HCT116 (cell line): Measurements from ENCODE around the gene CHTF18. TPM values are rescaled to one million over a fixed set of nuclear protein-coding genes. Genes with fewer than 3 reads are reported as not detected.

Experiments
- ATAC-seq: fragments of 200-7000 bp; cut with Tn5 transposase; 2 replicates; pipeline ENCODE4 v1.9.1; 2020; ENCODE audit warnings: mild to moderate bottlenecking, moderate library complexity
- BruUV-seq: library from RNA; stranded (reverse); fragments of 400-500 nt; replicated peaks from 2 replicates; lab custom pipeline; 2021; lab: Mats Ljungman, UMichigan
- CTCF ChIA-PET: fragments of 300-600 bp; sonication (Branson Sonifier 250); formaldehyde crosslinking; loops from one replicate; lab custom pipeline; 2021; ENCODE audit warnings: antibody characterized with exemption; lab: Charles Lee
- POLR2A ChIA-PET: fragments of 300-600, 350-600 bp; sonication (Branson Sonifier 250); formaldehyde crosslinking; loops from one replicate; lab custom pipeline; 2021; ENCODE audit warnings: antibody characterized with exemption; lab: Charles Lee
- RAD21 ChIA-PET, 2 experiments: fragments of 300-600 bp; sonication (Branson Sonifier 250); formaldehyde crosslinking; loops; one replicate each; lab custom pipeline; 2023; ENCODE audit warnings: low total read pairs in 2 of 2; ENCODE audit not compliant: uncharacterized antibody in 2 of 2, unreplicated experiment in 2 of 2, low non-redundant PET in 1 of 2; lab: Charles Lee
- DNase-seq: peaks from one replicate; pipeline ENCODE4 v3.0.0-alpha.2; 2010; ENCODE audit warnings: low read depth, low spot score
- H2AFZ ChIP-seq: fragments of 200-600 bp; shearing (Covaris generic), sonication (generic); 2 replicates; pipeline ENCODE4 v1.6.1; 2017; ENCODE audit warnings: low read depth, mixed run types, mixed read lengths, antibody characterized with exemption, low read length; ENCODE audit not compliant: poor library complexity, severe bottlenecking
- H3K27ac ChIP-seq: 2 replicates; pipeline ENCODE4 v1.5.1; 2012; ENCODE audit warnings: low read depth, low read length
- H3K27me3 ChIP-seq: fragments of 200-600 bp; sonication (generic); 2 replicates; pipeline ENCODE4 v1.6.1; 2016; ENCODE audit warnings: mixed run types, low read length, mixed read lengths; ENCODE audit not compliant: insufficient read depth
- H3K36me3 ChIP-seq, 2 experiments: fragments of 200-500 bp in 1 of 2; fragments of 200-600 bp in 1 of 2; sonication (Bioruptor generic) in 1 of 2; sonication (generic) in 1 of 2; 2 replicates each; pipeline versions ENCODE4 v1.5.1 to v1.6.1; 2014 to 2016; ENCODE audit warnings: low read length in 2 of 2, inconsistent platforms in 1 of 2, mixed read lengths in 1 of 2, mixed run types in 1 of 2; ENCODE audit not compliant: insufficient read depth in 2 of 2, control insufficient read depth in 1 of 2
- H3K4me1 ChIP-seq, 2 experiments: fragments of 200-600 bp in 1 of 2; sonication (generic) in 1 of 2; 2 replicates each; pipeline versions ENCODE4 v1.5.1 to v1.6.1; 2012 to 2017; ENCODE audit warnings: low read length in 2 of 2, inconsistent platforms in 1 of 2, mild to moderate bottlenecking in 1 of 2, mixed read lengths in 1 of 2, mixed run types in 1 of 2, moderate library complexity in 1 of 2; ENCODE audit not compliant: insufficient read depth in 2 of 2, control insufficient read depth in 1 of 2
- H3K4me2 ChIP-seq: fragments of 200-600 bp; sonication (generic); 2 replicates; pipeline ENCODE4 v1.6.1; 2017; ENCODE audit warnings: mixed run types, low read length, mixed read lengths
- H3K4me3 ChIP-seq, 2 experiments: fragments of 200-600 bp in 1 of 2; sonication (generic) in 1 of 2; replicated peaks in 1 of 2; 2 replicates each; pipeline ENCODE4 v1.5.1; 2011 to 2016; ENCODE audit warnings: low read length in 2 of 2, control low read depth in 1 of 2, low read depth in 1 of 2, mild to moderate bottlenecking in 1 of 2, mixed read lengths in 1 of 2, mixed run types in 1 of 2
- H3K79me2 ChIP-seq: fragments of 200-600 bp; sonication (generic); 2 replicates; pipeline ENCODE4 v1.6.1; 2017; ENCODE audit warnings: mild to moderate bottlenecking, mixed run types, low read length, moderate library complexity, mixed read lengths; ENCODE audit not compliant: insufficient read depth
- H3K9ac ChIP-seq: fragments of 200-600 bp; sonication (generic); 2 replicates; pipeline ENCODE4 v1.6.1; 2016; ENCODE audit warnings: low read length, mixed read lengths
- H3K9me2 ChIP-seq: fragments of 200-600 bp; sonication (generic), shearing (Covaris generic); 2 replicates; pipeline ENCODE4 v1.6.1; 2017; ENCODE audit warnings: mixed run types, mild to moderate bottlenecking, moderate library complexity; ENCODE audit not compliant: insufficient read depth
- H3K9me3 ChIP-seq, 2 experiments: fragments of 200-500 bp in 1 of 2; fragments of 200-600 bp in 1 of 2; sonication (Bioruptor generic) in 1 of 2; sonication (generic) in 1 of 2; 2 replicates each; pipeline ENCODE4 v1.6.1; 2014 to 2017; ENCODE audit warnings: low read length in 2 of 2, mixed read lengths in 2 of 2, inconsistent platforms in 1 of 2, low read depth in 1 of 2, mild to moderate bottlenecking in 1 of 2, mixed run types in 1 of 2, moderate library complexity in 1 of 2; ENCODE audit not compliant: control insufficient read depth in 1 of 2, insufficient read depth in 1 of 2
- H4K20me1 ChIP-seq: fragments of 200-600 bp; sonication (generic), shearing (Covaris generic); 2 replicates; pipeline ENCODE4 v1.6.1; 2017; ENCODE audit warnings: mixed run types, mild to moderate bottlenecking, moderate library complexity; ENCODE audit not compliant: insufficient read depth
- CBX3 ChIP-seq: IDR thresholded peaks from 2 replicates; pipeline ENCODE4 v1.6.1; 2012; ENCODE audit warnings: low read depth
- CEBPB ChIP-seq: IDR thresholded peaks from 2 replicates; pipeline ENCODE4 v1.6.1; 2012; ENCODE audit warnings: low read depth
- CTCF ChIP-seq, 3 experiments: fragments of 200-600 bp in 1 of 3; sonication (generic) in 1 of 3; IDR thresholded peaks in 2 of 3; conservative IDR thresholded peaks in 1 of 3; 2 replicates each; pipeline ENCODE4 v1.5.1; 2012 to 2017; ENCODE audit warnings: low read depth in 2 of 3, low read length in 2 of 3, antibody characterized with exemption in 1 of 3, borderline replicate concordance in 1 of 3, control low read depth in 1 of 3, mild to moderate bottlenecking in 1 of 3, mixed read lengths in 1 of 3, mixed run types in 1 of 3, moderate library complexity in 1 of 3; ENCODE audit not compliant: insufficient read depth in 1 of 3
- EGR1 ChIP-seq: IDR thresholded peaks from 2 replicates; pipeline ENCODE4 v1.6.1; 2012; ENCODE audit warnings: low read depth
- ELF1 ChIP-seq: IDR thresholded peaks from 2 replicates; pipeline ENCODE4 v1.6.1; 2012; ENCODE audit warnings: low read depth, borderline replicate concordance
- EZH2phosphoT487 ChIP-seq: fragments of 200-600 bp; IDR thresholded peaks from 2 replicates; pipeline ENCODE4 v1.6.1; 2018; ENCODE audit warnings: antibody characterized with exemption, borderline replicate concordance
- FOSL1 ChIP-seq: IDR thresholded peaks from 2 replicates; pipeline ENCODE4 v1.6.1; 2012; ENCODE audit warnings: low read depth
- POLR2AphosphoS5 ChIP-seq: IDR thresholded peaks from 2 replicates; pipeline ENCODE4 v1.6.1; 2011; ENCODE audit warnings: mild to moderate bottlenecking, low read depth, low read length, moderate library complexity
- RAD21 ChIP-seq: IDR thresholded peaks from 2 replicates; pipeline ENCODE4 v1.6.1; 2012; ENCODE audit warnings: low read depth, mild to moderate bottlenecking
- SIN3A ChIP-seq: IDR thresholded peaks from 2 replicates; pipeline ENCODE4 v1.6.1; 2012; ENCODE audit warnings: low read depth
- SP1 ChIP-seq: IDR thresholded peaks from 2 replicates; pipeline ENCODE4 v1.6.1; 2012; ENCODE audit warnings: low read depth
- SRF ChIP-seq: IDR thresholded peaks from 2 replicates; pipeline ENCODE4 v1.6.1; 2012; ENCODE audit warnings: low read depth
- YY1 ChIP-seq: IDR thresholded peaks from 2 replicates; pipeline ENCODE4 v1.6.1; 2011; ENCODE audit warnings: low read length, low read depth, moderate library complexity, mild to moderate bottlenecking; ENCODE audit not compliant: insufficient replicate concordance; ENCODE audit errors: extremely low read depth
- ZBTB33 ChIP-seq: IDR thresholded peaks from 2 replicates; pipeline ENCODE4 v1.6.1; 2011; ENCODE audit warnings: mild to moderate bottlenecking, low read length, moderate library complexity; ENCODE audit not compliant: insufficient replicate concordance; ENCODE audit errors: extremely low read depth
- ZNF274 ChIP-seq: fragments of 200-500 bp; sonication (Bioruptor generic); IDR thresholded peaks from 2 replicates; pipeline ENCODE4 v1.6.1; 2014; ENCODE audit warnings: mild to moderate bottlenecking, low read depth, low read length, inconsistent platforms
- intact Hi-C: fragments of 100-400 bp; cut with micrococcal nuclease; formaldehyde crosslinking; loops from 2 replicates; pipeline ENCODE4 v1.10.0; 2022
- total RNA-seq: library from RNA; stranded (reverse); gene quantifications from one replicate; pipeline ENCODE4 v1.2.1, GENCODE V29; 2021; ENCODE audit not compliant: unreplicated experiment
- TF ChIP-seq, protein P1 (sequence below): IDR thresholded peaks from 2 replicates; pipeline ENCODE4 v1.6.1; 2012; ENCODE audit warnings: low read depth
- TF ChIP-seq, protein P2 (sequence below): IDR thresholded peaks from 2 replicates; pipeline ENCODE4 v1.6.1; 2012

Gene CHTF18
- total RNA-seq, 1 experiment from 2014 or later, result 145 TPM

DNA sequence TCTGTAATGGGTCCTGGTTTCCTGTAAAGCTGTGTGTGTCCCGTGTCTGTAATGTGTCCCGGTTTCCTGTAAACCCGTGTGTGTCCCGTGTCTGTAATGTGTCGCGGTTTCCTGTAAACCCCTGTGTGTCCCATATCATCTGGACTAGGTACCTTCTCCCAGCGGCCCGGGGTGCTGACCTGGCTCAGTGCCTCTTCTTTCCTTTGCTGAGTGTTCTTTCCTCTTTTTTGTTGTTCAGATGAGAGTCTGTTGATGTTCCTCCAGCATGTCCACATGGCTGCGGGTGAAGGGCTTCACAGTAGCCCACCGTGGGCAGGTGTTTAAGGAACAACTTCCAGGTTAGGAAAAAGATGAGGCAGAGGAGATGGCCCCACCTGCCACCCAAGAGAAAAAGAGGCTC is 58.7 kb downstream of the CHTF18 start:
- no peaks in the 10 kb centered on the region for H4K20me1 ChIP-seq
- no TSS peak for BruUV-seq
- H3K36me3 ChIP-seq, result no peaks in the 10 kb centered on the region
- no peaks in the 10 kb centered on the region for H3K79me2 ChIP-seq
- no peaks in the 10 kb centered on the region for H3K27me3 ChIP-seq
- no peak overlapping the region for H3K9ac ChIP-seq
- no peaks in the 10 kb centered on the region for H3K4me1 ChIP-seq
- RAD21 ChIA-PET, result no interaction called here
- H2AFZ ChIP-seq, result no peak overlapping the region
- intact Hi-C loops, result no loop called here
- ATAC-seq (no peak), DNase-seq (no peak)
- peaks cover 5 to 16% of the 10 kb centered on the region in 2 experiments; a peak in 2 of 4 replicates for H3K9me3 ChIP-seq
- CTCF ChIA-PET, result no interaction called here
- no peak overlapping the region for H3K4me3 ChIP-seq
- H3K4me2 ChIP-seq, result no peak overlapping the region
- POLR2A ChIA-PET, result no interaction called here
- H3K27ac ChIP-seq, result no peak overlapping the region
- H3K9me2 ChIP-seq, result no peaks in the 10 kb centered on the region
- TF ChIP-seq RAD21 (no peak), ELF1 (no peak), CEBPB (no peak), ZNF274 (no peak), CTCF (IDR thresholded peaks at IDR 0.05 in 2 of 3, conservative IDR thresholded peaks at IDR 0.05 in 1 of 3; ENCODE audit: borderline replicate concordance in 1 of 3, insufficient read depth in 1 of 3, low read depth in 2 of 3, low read length in 2 of 3) (no peak), POLR2AphosphoS5 (no peak), EGR1 (no peak), SRF (no peak), EZH2phosphoT487 (no peak), FOSL1 (no peak), SIN3A (no peak), ZBTB33 (no peak), CBX3 (no peak), YY1 (no peak), SP1 (no peak)
- TF ChIP-seq, protein P1, sequence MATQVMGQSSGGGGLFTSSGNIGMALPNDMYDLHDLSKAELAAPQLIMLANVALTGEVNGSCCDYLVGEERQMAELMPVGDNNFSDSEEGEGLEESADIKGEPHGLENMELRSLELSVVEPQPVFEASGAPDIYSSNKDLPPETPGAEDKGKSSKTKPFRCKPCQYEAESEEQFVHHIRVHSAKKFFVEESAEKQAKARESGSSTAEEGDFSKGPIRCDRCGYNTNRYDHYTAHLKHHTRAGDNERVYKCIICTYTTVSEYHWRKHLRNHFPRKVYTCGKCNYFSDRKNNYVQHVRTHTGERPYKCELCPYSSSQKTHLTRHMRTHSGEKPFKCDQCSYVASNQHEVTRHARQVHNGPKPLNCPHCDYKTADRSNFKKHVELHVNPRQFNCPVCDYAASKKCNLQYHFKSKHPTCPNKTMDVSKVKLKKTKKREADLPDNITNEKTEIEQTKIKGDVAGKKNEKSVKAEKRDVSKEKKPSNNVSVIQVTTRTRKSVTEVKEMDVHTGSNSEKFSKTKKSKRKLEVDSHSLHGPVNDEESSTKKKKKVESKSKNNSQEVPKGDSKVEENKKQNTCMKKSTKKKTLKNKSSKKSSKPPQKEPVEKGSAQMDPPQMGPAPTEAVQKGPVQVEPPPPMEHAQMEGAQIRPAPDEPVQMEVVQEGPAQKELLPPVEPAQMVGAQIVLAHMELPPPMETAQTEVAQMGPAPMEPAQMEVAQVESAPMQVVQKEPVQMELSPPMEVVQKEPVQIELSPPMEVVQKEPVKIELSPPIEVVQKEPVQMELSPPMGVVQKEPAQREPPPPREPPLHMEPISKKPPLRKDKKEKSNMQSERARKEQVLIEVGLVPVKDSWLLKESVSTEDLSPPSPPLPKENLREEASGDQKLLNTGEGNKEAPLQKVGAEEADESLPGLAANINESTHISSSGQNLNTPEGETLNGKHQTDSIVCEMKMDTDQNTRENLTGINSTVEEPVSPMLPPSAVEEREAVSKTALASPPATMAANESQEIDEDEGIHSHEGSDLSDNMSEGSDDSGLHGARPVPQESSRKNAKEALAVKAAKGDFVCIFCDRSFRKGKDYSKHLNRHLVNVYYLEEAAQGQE, result no peak
- TF ChIP-seq, protein P2, sequence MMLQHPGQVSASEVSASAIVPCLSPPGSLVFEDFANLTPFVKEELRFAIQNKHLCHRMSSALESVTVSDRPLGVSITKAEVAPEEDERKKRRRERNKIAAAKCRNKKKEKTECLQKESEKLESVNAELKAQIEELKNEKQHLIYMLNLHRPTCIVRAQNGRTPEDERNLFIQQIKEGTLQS, result no peak
